ENCODE data around the gene EML2.
"Not testable (repeated sequence)": the region's sequence is repeated elsewhere in the genome, so short reads cannot be mapped to it uniquely, and the experiment has no call there.

EML2 gene, protein sequence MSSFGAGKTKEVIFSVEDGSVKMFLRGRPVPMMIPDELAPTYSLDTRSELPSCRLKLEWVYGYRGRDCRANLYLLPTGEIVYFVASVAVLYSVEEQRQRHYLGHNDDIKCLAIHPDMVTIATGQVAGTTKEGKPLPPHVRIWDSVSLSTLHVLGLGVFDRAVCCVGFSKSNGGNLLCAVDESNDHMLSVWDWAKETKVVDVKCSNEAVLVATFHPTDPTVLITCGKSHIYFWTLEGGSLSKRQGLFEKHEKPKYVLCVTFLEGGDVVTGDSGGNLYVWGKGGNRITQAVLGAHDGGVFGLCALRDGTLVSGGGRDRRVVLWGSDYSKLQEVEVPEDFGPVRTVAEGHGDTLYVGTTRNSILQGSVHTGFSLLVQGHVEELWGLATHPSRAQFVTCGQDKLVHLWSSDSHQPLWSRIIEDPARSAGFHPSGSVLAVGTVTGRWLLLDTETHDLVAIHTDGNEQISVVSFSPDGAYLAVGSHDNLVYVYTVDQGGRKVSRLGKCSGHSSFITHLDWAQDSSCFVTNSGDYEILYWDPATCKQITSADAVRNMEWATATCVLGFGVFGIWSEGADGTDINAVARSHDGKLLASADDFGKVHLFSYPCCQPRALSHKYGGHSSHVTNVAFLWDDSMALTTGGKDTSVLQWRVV

DNA sequence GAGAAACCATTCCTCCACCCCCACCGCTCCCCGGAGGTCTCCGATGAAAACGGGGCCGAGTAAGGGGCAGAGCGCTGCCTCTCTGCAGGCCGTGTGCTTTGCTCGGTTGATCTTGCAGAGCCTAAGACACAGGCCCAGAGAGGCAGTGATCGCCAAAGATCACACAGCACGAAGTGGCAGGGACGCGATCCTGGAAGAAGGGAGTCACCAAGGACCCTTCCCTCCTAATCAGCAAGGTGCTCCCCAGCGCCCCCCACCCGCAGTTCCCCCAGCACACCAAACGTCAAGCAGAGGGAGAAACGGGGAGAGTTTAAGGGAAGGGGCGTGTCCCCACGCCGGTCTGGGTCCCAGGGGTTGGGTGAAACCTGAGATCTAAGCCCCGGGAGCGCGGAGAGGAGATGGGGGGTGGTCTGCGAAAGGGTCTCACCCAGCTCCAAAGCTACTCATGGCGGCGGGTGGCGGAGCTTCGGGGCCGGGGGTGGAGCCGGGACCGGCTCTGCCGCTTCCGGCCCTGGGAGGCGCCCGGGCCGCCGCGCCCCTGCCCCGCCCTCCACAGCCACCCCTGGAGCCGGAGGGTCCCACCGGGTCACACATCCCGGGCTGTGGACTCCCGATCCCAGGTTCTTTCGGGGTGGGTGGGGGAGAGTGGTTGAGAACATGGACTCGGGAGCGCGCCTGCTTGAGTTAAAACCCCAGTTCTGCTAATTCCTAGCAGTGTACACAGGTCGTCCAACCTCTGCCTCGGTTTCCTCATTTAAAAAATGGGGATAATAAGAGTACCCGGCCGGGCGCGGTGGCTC is at the start of gene EML2:
EML2 (minus strand) TSS at position 468 of the 800 bp plus-strand sequence; CDS start at position 447, 21 bp downstream.
- Histone ChIP-seq H3K4me3 (ENCODE audit: low read depth, low read length) (peak within 1 kb of the TSS; percentile 82), H3K27ac (ENCODE audit: low read depth, low read length) (no peak within 1 kb of the TSS), H3K79me2 (ENCODE audit: control insufficient read depth, insufficient read depth, low read length, unreplicated experiment) (no peaks in the 10 kb centered on the region), H3K4me1 (ENCODE audit: control insufficient read depth, insufficient read depth, low read length, unreplicated experiment) (peaks cover 7% of the 10 kb centered on the region), H3K36me3 (ENCODE audit: insufficient read depth, low read length) (no peaks in the 10 kb centered on the region), H3K27me3 (ENCODE audit: insufficient read depth, low read length) (no peaks in the 10 kb centered on the region), H2AFZ (ENCODE audit: low read length, unreplicated experiment) (peak within 1 kb of the TSS; percentile 38)

DNA sequence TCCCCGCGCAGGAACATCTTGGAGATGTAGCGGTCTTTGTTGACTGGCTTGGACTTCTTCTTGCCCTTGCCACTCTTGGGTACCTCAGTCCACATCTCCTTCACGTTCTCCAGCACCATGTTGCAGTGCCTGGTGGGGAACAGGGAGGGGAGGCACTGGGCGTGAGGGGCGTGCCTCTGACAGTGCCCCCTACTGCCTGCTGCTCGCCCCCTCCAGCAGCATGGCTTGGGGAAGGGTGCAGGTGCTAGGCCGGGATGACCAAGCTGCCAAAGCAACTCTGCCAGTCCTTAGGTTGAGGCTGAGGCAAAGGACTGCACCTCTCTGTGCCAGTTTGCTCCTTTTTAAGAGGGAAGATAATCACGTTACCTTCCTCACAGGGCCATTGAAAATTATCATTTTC is 48.4 kb upstream of the EML2 start:
- no peak overlapping the region for H3K4me3 ChIP-seq (ENCODE audit: low read depth, low read length)
- H2AFZ ChIP-seq (ENCODE audit: low read length, unreplicated experiment): no peak overlapping the region
- no peak overlapping the region for H3K27ac ChIP-seq (ENCODE audit: low read depth, low read length)
- H3K27me3 ChIP-seq (ENCODE audit: insufficient read depth, low read length): no peaks in the 10 kb centered on the region
- H3K4me1 ChIP-seq (ENCODE audit: control insufficient read depth, insufficient read depth, low read length, unreplicated experiment): no peaks in the 10 kb centered on the region
- H3K79me2 ChIP-seq (ENCODE audit: control insufficient read depth, insufficient read depth, low read length, unreplicated experiment): peaks cover 14% of the 10 kb centered on the region
- H3K36me3 ChIP-seq (ENCODE audit: insufficient read depth, low read length): no peaks in the 10 kb centered on the region

DNA sequence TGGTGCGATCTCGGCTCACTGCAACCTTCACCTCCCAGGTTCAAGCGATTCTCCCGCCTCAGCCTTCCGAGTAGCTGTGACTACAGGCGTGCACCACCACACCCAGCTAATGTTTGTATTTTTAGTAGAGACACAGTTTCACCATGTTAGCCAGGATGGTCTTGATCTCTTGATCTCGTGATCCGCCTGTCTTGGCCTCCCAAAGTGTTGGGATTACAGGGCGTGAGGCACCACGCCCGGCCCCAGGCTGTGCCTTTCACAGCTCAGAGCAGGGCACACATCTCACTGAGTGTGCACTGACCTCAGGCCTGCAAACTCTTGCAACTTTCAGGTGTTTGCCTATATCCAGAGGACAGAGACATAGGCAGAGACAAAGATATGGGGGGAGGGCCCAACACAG is 45.8 kb upstream of the EML2 start:
- not testable (repeated sequence) for H3K4me1 ChIP-seq (ENCODE audit: control insufficient read depth, insufficient read depth, low read length, unreplicated experiment); H3K4me3 ChIP-seq (ENCODE audit: low read depth, low read length); H3K27ac ChIP-seq (ENCODE audit: low read depth, low read length); H3K36me3 ChIP-seq (ENCODE audit: insufficient read depth, low read length); H3K79me2 ChIP-seq (ENCODE audit: control insufficient read depth, insufficient read depth, low read length, unreplicated experiment); H3K27me3 ChIP-seq (ENCODE audit: insufficient read depth, low read length); H2AFZ ChIP-seq (ENCODE audit: low read length, unreplicated experiment)

DNA sequence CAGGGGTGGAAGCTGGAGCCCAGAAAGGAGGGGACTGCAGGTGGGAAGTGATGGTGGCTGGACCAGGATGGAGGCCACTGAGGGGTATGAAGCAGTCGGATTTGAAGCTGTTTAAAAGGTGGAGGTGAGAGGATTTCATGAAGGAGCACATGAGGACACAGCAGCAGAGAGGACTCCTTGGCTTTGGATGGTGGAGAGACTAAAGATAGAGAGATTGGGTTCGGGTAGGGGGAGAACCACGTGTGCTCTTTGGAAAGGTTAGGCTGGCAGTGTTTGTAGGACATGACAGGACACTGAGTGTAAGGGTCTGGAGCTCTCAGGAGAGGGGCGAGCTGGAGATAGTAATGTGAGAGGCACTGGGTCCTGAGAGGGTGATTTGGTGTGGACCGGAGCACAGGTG is 43.7 kb upstream of the EML2 start:
- no peaks in the 10 kb centered on the region for H3K27me3 ChIP-seq (ENCODE audit: insufficient read depth, low read length)
- no peak overlapping the region for H3K27ac ChIP-seq (ENCODE audit: low read depth, low read length)
- H2AFZ ChIP-seq (ENCODE audit: low read length, unreplicated experiment): no peak overlapping the region
- H3K36me3 ChIP-seq (ENCODE audit: insufficient read depth, low read length): no peaks in the 10 kb centered on the region
- H3K79me2 ChIP-seq (ENCODE audit: control insufficient read depth, insufficient read depth, low read length, unreplicated experiment): no peaks in the 10 kb centered on the region
- H3K4me3 ChIP-seq (ENCODE audit: low read depth, low read length): no peak overlapping the region
- H3K4me1 ChIP-seq (ENCODE audit: control insufficient read depth, insufficient read depth, low read length, unreplicated experiment): peaks cover 3% of the 10 kb centered on the region

DNA sequence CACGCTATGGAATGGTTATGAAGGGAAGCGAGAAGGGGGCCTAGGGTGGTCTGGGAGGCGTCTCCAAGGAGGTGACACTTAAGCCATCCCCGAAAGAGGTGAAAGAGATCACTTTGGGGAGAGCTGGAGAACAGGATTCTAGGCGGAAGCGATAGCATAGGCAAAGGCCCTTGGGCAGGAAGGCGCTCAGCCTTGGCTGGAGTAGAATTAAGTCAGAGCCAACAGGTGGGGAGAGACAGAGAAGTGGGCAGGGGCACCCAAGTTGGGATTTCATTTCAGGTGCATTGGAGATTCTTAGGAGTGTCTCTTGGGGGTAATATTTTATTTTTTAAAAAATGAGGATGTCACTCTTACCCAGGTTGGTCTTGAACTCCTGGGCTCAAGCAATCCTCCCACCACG is 42.9 kb upstream of the EML2 start:
- Histone ChIP-seq H3K36me3 (ENCODE audit: insufficient read depth, low read length) (no peaks in the 10 kb centered on the region), H2AFZ (ENCODE audit: low read length, unreplicated experiment) (peak overlapping the region; percentile 53), H3K27me3 (ENCODE audit: insufficient read depth, low read length) (peaks cover 6% of the 10 kb centered on the region; the same call in 1 of the 2 replicates), H3K27ac (ENCODE audit: low read depth, low read length) (no peak overlapping the region), H3K79me2 (ENCODE audit: control insufficient read depth, insufficient read depth, low read length, unreplicated experiment) (no peaks in the 10 kb centered on the region), H3K4me1 (ENCODE audit: control insufficient read depth, insufficient read depth, low read length, unreplicated experiment) (peaks cover 3% of the 10 kb centered on the region), H3K4me3 (ENCODE audit: low read depth, low read length) (no peak overlapping the region)

DNA sequence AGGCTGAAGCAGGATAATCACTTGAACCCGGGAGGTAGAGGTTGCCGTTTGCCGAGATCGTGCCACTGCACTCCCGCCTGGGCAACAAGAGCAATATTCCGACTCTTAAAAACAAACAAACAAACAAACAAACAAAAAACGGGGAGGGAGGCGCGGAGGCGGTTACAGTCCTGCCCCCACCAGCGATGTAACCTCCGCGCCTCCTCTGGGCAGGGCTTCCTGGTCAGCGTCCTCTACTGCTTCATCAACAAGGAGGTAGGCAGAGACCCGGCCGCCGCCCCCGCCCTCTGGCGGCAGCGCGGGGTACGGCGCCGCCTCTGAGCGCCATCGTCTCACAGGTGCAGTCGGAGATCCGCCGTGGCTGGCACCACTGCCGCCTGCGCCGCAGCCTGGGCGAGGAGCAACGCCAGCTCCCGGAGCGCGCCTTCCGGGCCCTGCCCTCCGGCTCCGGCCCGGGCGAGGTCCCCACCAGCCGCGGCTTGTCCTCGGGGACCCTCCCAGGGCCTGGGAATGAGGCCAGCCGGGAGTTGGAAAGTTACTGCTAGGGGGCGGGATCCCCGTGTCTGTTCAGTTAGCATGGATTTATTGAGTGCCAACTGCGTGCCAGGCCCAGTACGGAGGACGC is 42.3 kb upstream of the EML2 start:
- Histone ChIP-seq H3K36me3 (ENCODE audit: insufficient read depth, low read length) (no peaks in the 10 kb centered on the region), H3K27me3 (ENCODE audit: insufficient read depth, low read length) (peaks cover 11% of the 10 kb centered on the region; the same call in 1 of the 2 replicates), H3K4me1 (ENCODE audit: control insufficient read depth, insufficient read depth, low read length, unreplicated experiment) (peaks cover 3% of the 10 kb centered on the region), H2AFZ (ENCODE audit: low read length, unreplicated experiment) (peak overlapping the region; percentile 53), H3K79me2 (ENCODE audit: control insufficient read depth, insufficient read depth, low read length, unreplicated experiment) (no peaks in the 10 kb centered on the region), H3K27ac (ENCODE audit: low read depth, low read length) (no peak overlapping the region), H3K4me3 (ENCODE audit: low read depth, low read length) (peak overlapping the region; percentile 65)

DNA sequence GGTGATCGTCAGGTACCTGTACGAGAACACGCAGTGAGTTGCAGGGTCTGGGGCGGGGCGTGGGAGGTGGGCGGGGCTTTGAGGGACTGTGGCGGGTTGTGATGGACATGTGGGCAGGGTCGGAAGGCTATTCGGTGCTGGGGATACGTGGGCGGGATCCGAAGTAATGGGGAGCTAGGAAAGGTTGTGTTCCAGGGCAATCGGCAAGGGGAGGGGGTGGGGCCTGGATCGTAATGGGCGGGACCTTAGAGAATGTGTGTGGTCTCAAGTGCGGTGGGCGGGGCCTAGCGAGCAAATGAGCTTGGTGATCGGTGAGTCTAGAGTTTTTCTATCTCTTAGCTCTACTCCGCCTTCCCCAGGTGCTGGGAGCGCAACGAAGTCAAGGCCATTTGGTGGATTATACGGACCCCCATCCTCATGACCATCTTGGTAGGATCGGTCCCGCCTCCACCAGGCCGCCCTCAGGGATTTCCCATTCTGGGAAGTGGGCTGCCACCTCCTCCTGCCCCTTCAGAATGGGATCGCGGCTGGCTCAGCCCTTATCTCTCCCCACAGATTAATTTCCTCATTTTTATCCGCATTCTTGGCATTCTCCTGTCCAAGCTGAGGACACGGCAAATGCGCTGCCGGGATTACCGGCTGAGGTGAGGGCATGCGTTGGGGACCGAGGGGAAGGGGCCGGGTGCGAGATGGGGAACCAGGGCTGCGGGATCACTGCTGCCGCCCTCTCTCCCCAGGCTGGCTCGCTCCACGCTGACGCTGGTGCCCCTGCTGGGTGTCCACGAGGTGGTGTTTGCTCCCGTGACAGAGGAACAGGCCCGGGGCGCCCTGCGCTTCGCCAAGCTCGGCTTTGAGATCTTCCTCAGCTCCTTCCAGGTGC is 38.4 kb upstream of the EML2 start:
- Histone ChIP-seq H3K4me1 (ENCODE audit: control insufficient read depth, insufficient read depth, low read length, unreplicated experiment) (peaks cover 3% of the 10 kb centered on the region), H3K27ac (ENCODE audit: low read depth, low read length) (no peak overlapping the region), H3K27me3 (ENCODE audit: insufficient read depth, low read length) (peaks cover 11% of the 10 kb centered on the region; the same call in 1 of the 2 replicates), H3K79me2 (ENCODE audit: control insufficient read depth, insufficient read depth, low read length, unreplicated experiment) (no peaks in the 10 kb centered on the region), H3K36me3 (ENCODE audit: insufficient read depth, low read length) (no peaks in the 10 kb centered on the region), H2AFZ (ENCODE audit: low read length, unreplicated experiment) (no peak overlapping the region), H3K4me3 (ENCODE audit: low read depth, low read length) (peak overlapping the region; percentile 59; the same call in 1 of the 2 replicates)

DNA sequence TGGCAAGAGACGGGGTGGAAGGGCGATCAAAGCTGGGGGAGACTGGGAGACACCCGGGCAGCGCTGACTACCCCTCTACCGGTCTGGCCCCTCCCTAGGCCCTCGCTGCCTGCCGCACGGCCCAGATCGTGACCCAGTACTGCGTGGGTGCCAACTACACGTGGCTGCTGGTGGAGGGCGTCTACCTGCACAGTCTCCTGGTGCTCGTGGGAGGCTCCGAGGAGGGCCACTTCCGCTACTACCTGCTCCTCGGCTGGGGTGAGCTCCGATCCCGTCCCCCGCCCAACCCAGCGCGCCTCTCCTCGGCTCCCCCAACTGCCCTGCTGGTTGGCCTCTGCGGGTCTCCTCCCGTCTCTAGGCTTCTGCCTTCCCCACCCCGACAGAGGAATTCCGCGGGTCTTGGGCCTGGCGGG is 37.7 kb upstream of the EML2 start:
- Histone ChIP-seq H3K27ac (ENCODE audit: low read depth, low read length) (no peak overlapping the region), H3K4me1 (ENCODE audit: control insufficient read depth, insufficient read depth, low read length, unreplicated experiment) (peaks cover 3% of the 10 kb centered on the region), H3K79me2 (ENCODE audit: control insufficient read depth, insufficient read depth, low read length, unreplicated experiment) (no peaks in the 10 kb centered on the region), H3K4me3 (ENCODE audit: low read depth, low read length) (no peak overlapping the region), H3K36me3 (ENCODE audit: insufficient read depth, low read length) (no peaks in the 10 kb centered on the region), H3K27me3 (ENCODE audit: insufficient read depth, low read length) (peaks cover 11% of the 10 kb centered on the region; the same call in 1 of the 2 replicates), H2AFZ (ENCODE audit: low read length, unreplicated experiment) (no peak overlapping the region)

DNA sequence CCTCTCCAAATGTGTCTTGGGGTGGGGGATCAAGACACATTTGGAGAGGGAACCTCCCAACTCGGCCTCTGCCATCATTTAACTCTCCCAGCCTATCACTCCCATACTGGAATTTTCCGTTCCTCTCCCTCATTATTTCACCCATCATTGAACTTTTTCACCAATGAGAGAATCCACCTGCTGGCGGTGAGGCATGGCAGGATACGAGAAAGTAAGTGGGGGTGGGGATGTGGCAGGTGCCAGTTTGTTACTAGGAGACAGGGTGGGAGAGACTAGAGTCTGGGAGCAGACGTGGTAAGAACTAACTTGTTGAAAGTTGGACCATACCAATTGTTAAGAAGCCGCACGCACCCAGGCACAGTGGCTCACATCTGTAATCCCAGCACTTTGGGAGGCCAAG is 35.7 kb upstream of the EML2 start:
- Histone ChIP-seq H3K36me3 (ENCODE audit: insufficient read depth, low read length) (no peaks in the 10 kb centered on the region), H3K27me3 (ENCODE audit: insufficient read depth, low read length) (peaks cover 21% of the 10 kb centered on the region; the same call in 1 of the 2 replicates)

More for the DNA sequence above, 35.7 kb upstream of the EML2 start:
- no peak overlapping the region for H3K4me3 ChIP-seq (ENCODE audit: low read depth, low read length)
- no peaks in the 10 kb centered on the region for H3K4me1 ChIP-seq (ENCODE audit: control insufficient read depth, insufficient read depth, low read length, unreplicated experiment)
- no peaks in the 10 kb centered on the region for H3K79me2 ChIP-seq (ENCODE audit: control insufficient read depth, insufficient read depth, low read length, unreplicated experiment)
- H2AFZ ChIP-seq (ENCODE audit: low read length, unreplicated experiment): no peak overlapping the region
- no peak overlapping the region for H3K27ac ChIP-seq (ENCODE audit: low read depth, low read length)

All from ACC112 (cell line).